PC-9 (cell line): ENCODE results near the gene RACK1. TPM values are rescaled to one million over a fixed set of nuclear protein-coding genes. Genes with fewer than 3 reads are reported as not detected.
A peak's percentile ranks its signal among the peaks of the same experiment; 100 is the strongest.
"Not testable (repeated sequence)": the region's sequence is repeated elsewhere in the genome, so short reads cannot be mapped to it uniquely, and the experiment has no call there.

Experiments used
- BruUV-seq: library from RNA; stranded (reverse); fragments of 400-500 nt; replicated peaks from 2 replicates; lab custom pipeline; 2021; lab: Mats Ljungman, UMichigan
- CTCF ChIA-PET: fragments of 300-600 bp; sonication (Branson Sonifier 250); formaldehyde crosslinking; loops from one replicate; lab custom pipeline; 2022; ENCODE audit warnings: antibody characterized with exemption; lab: Charles Lee
- POLR2A ChIA-PET: fragments of 300-600 bp; sonication (Branson Sonifier 250); formaldehyde crosslinking; loops from one replicate; lab custom pipeline; 2022; ENCODE audit warnings: antibody characterized with exemption; ENCODE audit not compliant: unreplicated experiment; lab: Charles Lee
- DNase-seq, 2 experiments: peaks; one replicate each; pipeline versions ENCODE4 v3.0.0 to v3.0.0-alpha.2; 2015 to 2022; ENCODE audit warnings: mixed read lengths in 1 of 2
- H2AFZ ChIP-seq: fragments of 200-600 bp; sonication (generic); 2 replicates; pipeline ENCODE4 v1.8.1; 2017; ENCODE audit warnings: antibody characterized with exemption
- H3F3A ChIP-seq: fragments of 200-600 bp; sonication (generic); 2 replicates; pipeline ENCODE4 v1.8.1; 2017; ENCODE audit warnings: antibody characterized with exemption, mild to moderate bottlenecking, low read depth; ENCODE audit not compliant: insufficient read depth
- H3K27ac ChIP-seq: fragments of 200-600 bp; sonication (generic); 2 replicates; pipeline ENCODE4 v1.6.1; 2016; ENCODE audit warnings: mixed run types
- H3K27me3 ChIP-seq: fragments of 200-600 bp; sonication (generic); 2 replicates; pipeline ENCODE4 v1.6.1; 2016; ENCODE audit warnings: low read depth, mixed run types; ENCODE audit not compliant: insufficient read depth
- H3K36me3 ChIP-seq: fragments of 200-600 bp; sonication (generic); 2 replicates; pipeline ENCODE4 v1.6.1; 2016; ENCODE audit warnings: low read depth, mixed run types
- H3K4me1 ChIP-seq: fragments of 200-600 bp; sonication (generic); replicated peaks from 2 replicates; pipeline ENCODE4 v1.6.1; 2016; ENCODE audit warnings: mixed run types; ENCODE audit not compliant: insufficient read depth
- H3K4me2 ChIP-seq: fragments of 200-600 bp; sonication (generic); 2 replicates; pipeline ENCODE4 v1.6.1; 2017; ENCODE audit warnings: mixed run types
- H3K4me3 ChIP-seq: fragments of 200-600 bp; sonication (generic); 2 replicates; pipeline ENCODE4 v1.6.1; 2016; ENCODE audit warnings: mixed run types
- H3K79me2 ChIP-seq: fragments of 200-600 bp; sonication (generic); 2 replicates; pipeline ENCODE4 v1.6.1; 2017; ENCODE audit warnings: low read depth, mixed run types
- H3K9me2 ChIP-seq: fragments of 200-600 bp; sonication (generic); 2 replicates; pipeline ENCODE4 v1.8.1; 2017; ENCODE audit warnings: mild to moderate bottlenecking; ENCODE audit not compliant: insufficient read depth
- H3K9me3 ChIP-seq: fragments of 200-600 bp; sonication (generic); 2 replicates; pipeline ENCODE4 v1.8.1; 2016; ENCODE audit warnings: low read depth; ENCODE audit not compliant: insufficient read depth
- H4K20me1 ChIP-seq: fragments of 200-600 bp; sonication (generic); 2 replicates; pipeline ENCODE4 v1.8.1; 2017; ENCODE audit not compliant: insufficient read depth
- CTCF ChIP-seq: fragments of 200-600 bp; sonication (generic); conservative IDR thresholded peaks from 2 replicates; pipeline ENCODE4 v1.6.1; 2017; ENCODE audit warnings: mixed run types, antibody characterized with exemption, mild to moderate bottlenecking, moderate library complexity
- EZH2 ChIP-seq: fragments of 200-600 bp; sonication (generic); IDR thresholded peaks from 2 replicates; pipeline ENCODE4 v1.8.0; 2017; ENCODE audit warnings: antibody characterized with exemption, low read depth
- intact Hi-C: fragments of 100-400 bp; cut with micrococcal nuclease; formaldehyde crosslinking; loops from one replicate; pipeline ENCODE4 v1.10.0; 2022; ENCODE audit not compliant: unreplicated experiment
- total RNA-seq: library from RNA; stranded (reverse); gene quantifications from 2 replicates; pipeline ENCODE4 v1.2.3, GENCODE V29; 2021

The RACK1 gene
- total RNA-seq, 1 experiment from 2014 or later: 2,373 TPM

GRCh38 chr5:181271081-181271480 is 27.4 kb upstream of the RACK1 start:
- H3K4me1 ChIP-seq: no peaks in the 10 kb centered on the region
- POLR2A ChIA-PET: no interaction called here

GRCh38 chr5:181267907-181268306 is 24.2 kb upstream of the RACK1 start:
- H3K79me2 ChIP-seq, DNase-seq, H3K27me3 ChIP-seq, H3K4me2 ChIP-seq, H3K9me2 ChIP-seq, H4K20me1 ChIP-seq, BruUV-seq, H2AFZ ChIP-seq, H3F3A ChIP-seq, CTCF ChIA-PET, H3K36me3 ChIP-seq, POLR2A ChIA-PET, H3K4me3 ChIP-seq, H3K9me3 ChIP-seq, intact Hi-C loops, H3K4me1 ChIP-seq, H3K27ac ChIP-seq: not testable (repeated sequence)

More at GRCh38 chr5:181271081-181271480, 27.4 kb upstream of the RACK1 start:
- Histone ChIP-seq H3F3A (peaks cover 3% of the 10 kb centered on the region; the same call in 1 of the 2 replicates), H3K27ac (no peak overlapping the region), H3K4me3 (no peak overlapping the region), H3K9me3 (no peaks in the 10 kb centered on the region), H3K36me3 (no peaks in the 10 kb centered on the region), H3K9me2 (no peaks in the 10 kb centered on the region), H4K20me1 (no peaks in the 10 kb centered on the region), H3K79me2 (no peaks in the 10 kb centered on the region), H3K27me3 (no peaks in the 10 kb centered on the region), H2AFZ (no peak overlapping the region), H3K4me2 (no peak overlapping the region)
- intact Hi-C loops: no loop called here
- no peak for DNase-seq
- no TSS peak for BruUV-seq
- TF ChIP-seq EZH2 (no peak), CTCF (no peak)
- CTCF ChIA-PET: no interaction called here

GRCh38 chr5:181267291-181267904 is 23.7 kb upstream of the RACK1 start:
- H3K36me3 ChIP-seq, H3K9me3 ChIP-seq, H3K27me3 ChIP-seq, H3K4me1 ChIP-seq, H2AFZ ChIP-seq, H3K4me2 ChIP-seq, H3K9me2 ChIP-seq, H3K27ac ChIP-seq, H3F3A ChIP-seq, intact Hi-C loops, DNase-seq, H3K79me2 ChIP-seq, BruUV-seq, CTCF ChIA-PET, H3K4me3 ChIP-seq, H4K20me1 ChIP-seq, POLR2A ChIA-PET: not testable (repeated sequence)
- 0 out of 2 replicates have a peak, but pooled peaks have one; percentile 21 for TF ChIP-seq CTCF
